Left forelimb (tissue), 1 donor: ENCODE results near the gene MPPED2.

Experiments used
- DNase-seq: peaks from one replicate; pipeline ENCODE4 v3.0.0-alpha.2; 2018; ENCODE audit warnings: low spot score

MPPED2 gene

GRCh38 chr11:30364139-30364836 lies 221.9 kb downstream of the MPPED2 start:
- DNase-seq, result no peak

GRCh38 chr11:30360741-30361140 lies 225.4 kb downstream of the MPPED2 start:
- no peak for DNase-seq
